GM12874 (cell line): ENCODE data around the gene AP2B1.

Experiments used
- TF ChIP-seq, protein P1 (sequence below): IDR thresholded peaks from 2 replicates; pipeline ENCODE4 v1.5.1; 2011; ENCODE audit warnings: low read depth, mild to moderate bottlenecking, control low read depth, low read length, moderate library complexity; ENCODE audit not compliant: insufficient read depth

The AP2B1 gene

DNA sequence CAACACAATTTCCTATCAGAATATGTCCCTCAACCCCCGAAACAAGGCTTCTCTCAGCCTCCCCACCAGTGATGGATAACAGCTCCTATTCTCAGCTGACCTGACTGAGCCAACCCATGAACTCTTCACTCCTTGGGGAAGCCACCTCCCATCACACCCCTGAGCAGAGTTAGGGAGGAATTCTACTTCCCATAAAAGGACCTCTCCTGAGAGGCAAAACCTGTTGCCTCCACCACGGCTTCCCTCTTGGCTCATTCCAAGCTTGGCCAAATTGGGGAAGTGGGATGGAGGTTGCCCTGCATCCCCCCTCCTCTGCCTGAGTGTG is 138.6 kb downstream of the AP2B1 start:
- TF ChIP-seq, protein P1, sequence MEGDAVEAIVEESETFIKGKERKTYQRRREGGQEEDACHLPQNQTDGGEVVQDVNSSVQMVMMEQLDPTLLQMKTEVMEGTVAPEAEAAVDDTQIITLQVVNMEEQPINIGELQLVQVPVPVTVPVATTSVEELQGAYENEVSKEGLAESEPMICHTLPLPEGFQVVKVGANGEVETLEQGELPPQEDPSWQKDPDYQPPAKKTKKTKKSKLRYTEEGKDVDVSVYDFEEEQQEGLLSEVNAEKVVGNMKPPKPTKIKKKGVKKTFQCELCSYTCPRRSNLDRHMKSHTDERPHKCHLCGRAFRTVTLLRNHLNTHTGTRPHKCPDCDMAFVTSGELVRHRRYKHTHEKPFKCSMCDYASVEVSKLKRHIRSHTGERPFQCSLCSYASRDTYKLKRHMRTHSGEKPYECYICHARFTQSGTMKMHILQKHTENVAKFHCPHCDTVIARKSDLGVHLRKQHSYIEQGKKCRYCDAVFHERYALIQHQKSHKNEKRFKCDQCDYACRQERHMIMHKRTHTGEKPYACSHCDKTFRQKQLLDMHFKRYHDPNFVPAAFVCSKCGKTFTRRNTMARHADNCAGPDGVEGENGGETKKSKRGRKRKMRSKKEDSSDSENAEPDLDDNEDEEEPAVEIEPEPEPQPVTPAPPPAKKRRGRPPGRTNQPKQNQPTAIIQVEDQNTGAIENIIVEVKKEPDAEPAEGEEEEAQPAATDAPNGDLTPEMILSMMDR, result no peak

- TF ChIP-seq, protein P1, result no peak
Measured at GRCh38 chr17:35726127-35726952, 139.2 kb downstream of the AP2B1 start.

DNA sequence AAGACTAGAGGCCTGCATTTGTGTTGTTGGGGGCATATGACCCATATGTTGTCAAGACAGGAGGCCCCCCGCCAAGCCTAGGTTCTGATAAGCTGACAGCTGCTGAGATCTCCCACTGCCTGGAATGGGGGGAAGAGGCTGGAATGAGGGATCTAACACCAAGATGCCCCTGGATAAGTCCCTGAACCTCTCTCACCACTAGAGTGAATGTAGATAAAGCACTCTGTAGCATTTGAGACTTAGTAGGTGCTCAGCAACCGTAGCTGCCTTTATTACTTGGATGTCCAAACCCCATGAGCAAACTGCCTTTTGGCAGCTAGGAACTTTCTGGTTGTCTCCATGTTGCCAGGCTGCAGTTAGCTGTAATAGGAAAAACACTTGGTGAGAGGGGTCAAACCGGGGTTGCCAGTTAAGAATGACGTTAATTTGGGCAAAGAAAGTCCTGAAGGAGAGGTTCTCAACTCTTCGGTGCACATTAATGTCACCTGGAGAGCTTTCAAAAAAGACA is 139.9 kb downstream of the AP2B1 start:
- TF ChIP-seq, protein P1, result no peak

DNA sequence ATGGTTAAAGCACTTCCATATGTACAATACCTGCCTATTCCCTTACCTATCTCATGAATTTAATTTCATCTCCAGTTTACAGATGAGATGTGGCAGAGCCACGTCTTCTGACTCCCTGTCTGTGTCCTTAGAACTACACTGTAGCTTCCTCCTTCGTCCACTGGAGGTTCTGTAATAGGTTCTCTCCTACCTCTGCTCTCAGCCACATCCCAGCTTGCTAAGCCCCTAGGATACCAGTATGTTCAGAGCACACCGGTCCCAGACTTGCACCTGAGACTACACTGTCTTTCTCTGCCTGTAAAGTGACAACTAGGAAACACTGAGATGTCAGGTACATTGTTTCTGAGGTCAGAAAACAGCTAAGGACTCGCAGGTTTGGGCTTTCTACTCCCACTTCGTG is 140.5 kb downstream of the AP2B1 start:
- TF ChIP-seq, protein P1, result no peak

DNA sequence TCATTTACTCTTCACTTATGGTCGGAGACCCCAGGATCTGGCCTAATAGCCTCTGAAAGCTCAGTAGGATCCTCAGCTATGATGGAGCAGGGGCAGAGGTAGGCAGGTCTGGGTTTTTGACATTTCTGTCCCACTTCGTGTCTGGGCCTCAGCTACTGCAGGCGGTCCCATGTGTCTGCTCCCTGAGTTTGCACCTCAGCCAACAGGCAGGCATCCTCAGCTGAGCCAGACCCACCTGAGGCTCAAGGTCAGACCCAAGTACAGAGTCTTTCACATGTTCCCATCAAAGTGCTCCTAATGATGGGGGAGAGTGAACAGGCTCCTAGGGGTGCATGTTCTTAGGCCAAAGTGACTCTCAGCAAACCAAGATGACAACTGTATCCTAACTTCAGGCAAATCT is 141.4 kb downstream of the AP2B1 start:
- TF ChIP-seq, protein P1, result no peak

DNA sequence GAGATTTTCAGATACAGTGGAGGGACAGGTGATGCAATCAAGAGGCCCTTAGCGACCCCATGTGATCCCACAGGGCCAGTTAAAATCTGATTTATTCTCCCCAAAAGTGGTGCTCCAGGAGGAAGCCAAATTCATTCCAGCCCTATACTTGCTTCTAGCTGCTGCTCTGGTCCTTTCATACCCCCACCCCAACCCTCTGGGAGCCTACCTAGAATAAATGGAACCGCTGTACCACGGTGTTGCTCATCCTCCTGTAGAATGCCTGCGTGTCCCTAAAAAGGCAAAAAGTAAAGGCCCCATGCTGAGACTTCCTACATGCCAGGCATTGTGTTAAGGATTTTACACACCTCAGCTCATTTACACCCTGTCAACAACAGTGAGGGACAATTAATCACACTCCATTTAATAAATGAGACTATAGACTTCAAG is 142.3 kb downstream of the AP2B1 start:
- TF ChIP-seq, protein P1, result no peak

DNA sequence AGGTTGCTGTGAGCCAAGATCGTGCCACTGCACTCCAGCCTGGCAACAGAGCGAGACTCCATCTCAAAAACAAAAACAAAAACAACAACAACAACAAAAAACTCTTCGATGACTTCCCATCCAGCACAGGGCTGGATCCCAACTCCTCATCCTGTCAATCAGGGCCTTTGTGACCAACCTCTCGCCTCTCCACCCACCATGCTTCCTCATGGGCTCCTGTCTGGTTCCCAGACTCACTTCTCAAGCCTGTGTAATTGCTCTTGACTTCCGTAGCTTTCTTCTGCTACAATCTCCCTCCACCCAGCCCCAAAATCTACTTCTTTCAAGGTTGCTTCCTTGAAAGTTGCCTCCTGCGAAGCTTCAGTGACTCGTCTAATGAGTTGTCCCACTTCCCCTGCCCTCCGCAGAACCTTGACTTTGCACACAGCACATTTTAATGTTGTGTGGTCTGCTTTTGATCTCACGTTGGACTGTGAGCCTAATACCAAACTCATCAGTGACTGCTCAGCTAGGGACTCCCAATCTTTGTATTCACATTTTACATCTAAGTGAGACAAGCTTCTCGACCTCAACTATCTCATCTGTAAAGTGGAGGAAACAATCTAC is 143.4 kb downstream of the AP2B1 start:
- TF ChIP-seq, protein P1, result no peak
